Suprapubic skin (tissue), 3 donors: Measurements from ENCODE around the gene IL17C.

ENCODE experiments used
- CTCF ChIP-seq, 2 donors: fragments of 200-600 bp in 1 of 2; fragments of 450-650 bp in 1 of 2; sonication (generic) in 1 of 2; IDR thresholded peaks; one replicate each; pipeline ENCODE4 v1.5.1; 2016 to 2019; ENCODE audit warnings: antibody characterized with exemption in 2 of 2, mild to moderate bottlenecking in 1 of 2, moderate library complexity in 1 of 2
- EP300 ChIP-seq: sonication (generic); formaldehyde crosslinking; IDR thresholded peaks from one replicate; pipeline ENCODE4 v1.6.1; 2017; ENCODE audit warnings: antibody characterized with exemption

GRCh38 chr16:88642881-88643643 is 4.7 kb downstream of the IL17C start:
- TF ChIP-seq CTCF (IDR thresholded peaks at IDR 0.05) (no peak), EP300 (no peak)
